ENCODE results near the gene STARD8.
"Not testable (repeated sequence)": the region's sequence is repeated elsewhere in the genome, so short reads cannot be mapped to it uniquely, and the experiment has no call there.

The STARD8 gene

DNA sequence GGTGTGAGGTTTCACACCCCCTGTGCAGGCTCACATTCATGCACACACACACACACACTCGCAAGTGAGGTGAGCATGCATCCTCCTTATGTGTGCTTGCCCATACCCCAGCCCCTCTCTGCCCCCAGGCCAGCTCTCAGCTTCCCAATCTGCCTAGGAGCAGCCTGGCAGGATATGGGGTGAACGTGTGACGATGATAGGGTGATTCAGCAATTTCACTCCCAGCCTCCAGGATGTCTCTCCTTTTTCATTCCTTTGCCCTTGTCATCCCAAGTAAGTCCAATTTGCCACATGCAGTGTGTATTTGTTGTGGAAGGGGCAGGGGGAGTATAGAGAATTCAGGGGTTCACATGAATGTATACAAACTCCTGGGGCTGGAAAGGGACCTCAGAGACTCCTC lies 7.2 kb downstream of the STARD8 start:
- H3K4me1 ChIP-seq, result no peaks in the 10 kb centered on the region
- H3K4me3 ChIP-seq, result no peak overlapping the region
- peaks cover 39% of the 10 kb centered on the region for H3K27me3 ChIP-seq
- H3K27ac ChIP-seq, result no peak overlapping the region
- no peaks in the 10 kb centered on the region for H3K9me3 ChIP-seq
- no peak overlapping the region for H3K9ac ChIP-seq
- H3K36me3 ChIP-seq, result no peaks in the 10 kb centered on the region
- no peak overlapping the region for H3K4me2 ChIP-seq
- no peak for TF ChIP-seq Cebpa-rat (IDR thresholded peaks at IDR 0.05)
- H4K20me1 ChIP-seq, result no peaks in the 10 kb centered on the region

DNA sequence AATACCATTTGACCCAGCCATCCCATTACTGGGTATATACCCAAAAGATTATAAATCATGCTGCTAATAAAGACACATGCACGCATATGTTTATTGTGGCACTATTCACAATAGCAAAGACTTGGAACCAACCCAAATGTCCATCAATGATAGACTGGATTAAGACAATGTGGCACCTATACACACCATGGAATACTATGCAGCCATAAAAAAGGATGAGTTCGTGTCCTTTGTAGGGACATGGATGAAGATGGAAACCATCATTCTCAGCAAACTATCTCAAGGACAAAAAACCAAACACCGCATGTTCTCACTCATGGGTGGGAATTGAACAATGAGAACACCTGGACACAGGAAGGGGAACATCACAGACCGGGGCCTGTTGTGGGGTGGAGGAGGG lies 9.0 kb downstream of the STARD8 start:
- not testable (repeated sequence) for H3K4me3 ChIP-seq, H3K36me3 ChIP-seq, H3K9me3 ChIP-seq, H3K4me2 ChIP-seq, H3K27ac ChIP-seq, H3K4me1 ChIP-seq, H3K9ac ChIP-seq, H4K20me1 ChIP-seq
- H3K27me3 ChIP-seq, result peaks cover 45% of the 10 kb centered on the region

DNA sequence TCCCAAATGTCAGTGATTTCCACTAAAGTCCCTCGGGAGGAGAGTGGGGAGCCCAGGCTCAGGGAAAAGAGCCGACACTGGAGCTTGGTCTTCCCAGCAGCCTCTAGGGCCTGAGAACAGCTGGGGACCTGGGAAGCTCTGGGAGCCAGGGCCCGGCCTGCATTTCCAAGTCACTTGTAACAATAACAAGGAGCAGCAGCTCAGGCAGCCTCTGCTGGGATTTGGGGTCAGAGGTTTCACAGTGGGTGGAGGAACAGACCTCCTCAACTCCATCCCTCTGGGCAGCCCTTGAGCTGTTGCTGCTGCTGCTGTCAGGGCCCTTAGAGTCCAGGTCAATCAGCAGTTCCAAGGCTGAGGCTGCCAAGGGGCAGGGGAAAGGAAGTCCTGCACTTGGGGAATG lies 11.1 kb downstream of the STARD8 start:
- H3K36me3 ChIP-seq, result no peaks in the 10 kb centered on the region
- peaks cover 60% of the 10 kb centered on the region for H3K27me3 ChIP-seq
- H3K9ac ChIP-seq, result no peak overlapping the region
- H3K4me3 ChIP-seq, result no peak overlapping the region
- H3K9me3 ChIP-seq, result no peaks in the 10 kb centered on the region
- no peak for TF ChIP-seq Cebpa-rat (IDR thresholded peaks at IDR 0.05)
- H3K4me2 ChIP-seq, result no peak overlapping the region
- no peaks in the 10 kb centered on the region for H4K20me1 ChIP-seq
- H3K27ac ChIP-seq, result no peak overlapping the region
- H3K4me1 ChIP-seq, result no peaks in the 10 kb centered on the region

DNA sequence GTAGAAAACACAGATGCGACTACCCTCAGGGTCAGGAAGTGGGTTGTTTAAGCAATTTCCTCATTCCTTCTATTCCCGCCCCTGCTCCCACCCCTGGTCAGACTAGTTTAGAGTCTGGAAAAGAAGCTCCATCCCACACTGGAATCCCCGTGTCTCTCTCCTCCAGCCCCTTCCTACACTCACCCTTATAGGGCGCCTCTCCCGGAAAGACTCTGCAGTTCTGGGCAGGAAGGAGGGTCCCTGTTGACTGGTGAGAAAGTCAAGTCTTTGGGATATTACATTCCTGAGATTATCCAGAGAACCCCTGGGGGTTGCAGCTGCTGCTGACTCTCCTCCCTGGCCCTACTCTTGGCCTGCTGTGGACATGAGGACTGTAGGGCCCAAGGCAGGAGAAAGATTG lies 11.9 kb downstream of the STARD8 start:
- H3K4me1 ChIP-seq, result no peaks in the 10 kb centered on the region
- TF ChIP-seq Cebpa-rat (IDR thresholded peaks at IDR 0.05), result no peak
- no peaks in the 10 kb centered on the region for H3K9me3 ChIP-seq
- H3K4me3 ChIP-seq, result no peak overlapping the region
- no peaks in the 10 kb centered on the region for H4K20me1 ChIP-seq
- no peaks in the 10 kb centered on the region for H3K36me3 ChIP-seq
- H3K4me2 ChIP-seq, result no peak overlapping the region
- peaks cover 69% of the 10 kb centered on the region for H3K27me3 ChIP-seq
- no peak overlapping the region for H3K27ac ChIP-seq
- H3K9ac ChIP-seq, result no peak overlapping the region

DNA sequence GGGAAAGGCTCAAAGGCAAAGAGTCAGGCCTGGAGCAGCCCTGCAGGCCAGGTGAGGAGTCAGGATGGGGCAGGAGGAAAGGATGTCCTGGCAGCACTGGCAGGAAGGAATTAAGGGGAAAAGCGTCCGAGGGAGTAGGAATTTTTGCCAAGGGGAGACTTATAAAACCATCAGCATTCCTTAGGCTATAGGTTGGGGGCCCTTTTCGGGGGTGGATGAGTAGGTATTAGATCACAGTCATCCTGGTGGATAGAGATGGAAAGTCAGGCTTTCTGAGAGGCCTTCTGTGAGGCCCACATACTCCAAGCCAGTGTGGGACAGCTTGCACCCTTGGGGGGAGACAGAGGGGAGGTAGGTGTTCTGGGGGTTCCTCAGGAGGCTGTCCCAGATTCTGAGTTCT lies 12.3 kb downstream of the STARD8 start:
- Histone ChIP-seq H3K27me3 (peaks cover 70% of the 10 kb centered on the region), H4K20me1 (no peaks in the 10 kb centered on the region), H3K36me3 (no peaks in the 10 kb centered on the region), H3K9ac (no peak overlapping the region), H3K27ac (no peak overlapping the region), H3K4me3 (no peak overlapping the region), H3K4me2 (no peak overlapping the region), H3K4me1 (no peaks in the 10 kb centered on the region), H3K9me3 (no peaks in the 10 kb centered on the region)
- TF ChIP-seq Cebpa-rat (IDR thresholded peaks at IDR 0.05), result no peak

DNA sequence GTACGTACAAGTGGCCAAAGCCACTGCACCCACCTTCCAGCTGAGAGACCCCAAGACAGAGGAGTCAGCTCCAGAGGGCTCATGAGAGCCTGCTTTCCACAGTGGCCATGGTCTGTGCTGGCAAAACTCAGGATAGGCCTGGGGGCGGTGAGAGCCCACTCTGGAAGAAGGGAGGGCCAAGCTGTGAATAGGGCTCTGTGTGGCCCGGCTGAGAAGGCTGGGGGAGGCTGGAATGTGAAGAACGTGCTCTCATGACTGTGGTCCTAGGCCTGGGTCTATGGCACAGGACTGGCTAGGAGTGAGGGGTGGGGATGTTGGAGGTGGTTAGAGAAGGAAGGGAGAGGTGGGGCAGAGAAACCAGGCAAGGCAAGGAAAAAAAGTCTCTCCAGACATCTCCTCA lies 13.3 kb downstream of the STARD8 start:
- Histone ChIP-seq H4K20me1 (no peaks in the 10 kb centered on the region), H3K9me3 (no peaks in the 10 kb centered on the region), H3K4me1 (no peaks in the 10 kb centered on the region), H3K36me3 (no peaks in the 10 kb centered on the region), H3K27ac (no peak overlapping the region), H3K4me2 (no peak overlapping the region), H3K4me3 (no peak overlapping the region), H3K9ac (no peak overlapping the region), H3K27me3 (peaks cover 77% of the 10 kb centered on the region)
- no peak for TF ChIP-seq Cebpa-rat (IDR thresholded peaks at IDR 0.05)

DNA sequence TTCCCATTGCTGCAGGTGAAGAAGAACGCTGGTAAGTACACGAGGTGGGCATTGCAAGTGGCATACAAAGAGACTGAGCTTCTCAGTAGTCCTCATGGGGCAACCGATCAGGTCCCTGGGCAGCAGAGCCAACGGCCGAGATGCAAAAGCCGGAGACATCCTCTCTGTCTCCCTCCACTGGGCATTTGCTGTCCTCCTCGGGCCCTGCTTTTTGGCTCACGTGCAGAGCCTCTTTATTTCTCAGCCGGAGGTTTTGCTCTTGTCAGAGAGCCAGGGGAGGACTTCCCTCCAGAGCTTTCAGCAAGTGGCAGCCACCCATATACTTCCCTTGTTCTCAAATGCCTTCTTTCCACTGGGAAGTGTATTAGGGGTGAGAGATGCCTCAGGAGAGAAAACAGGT lies 18.0 kb downstream of the STARD8 start:
- H4K20me1 ChIP-seq, result no peaks in the 10 kb centered on the region
- peaks cover 90% of the 10 kb centered on the region for H3K27me3 ChIP-seq
- no peaks in the 10 kb centered on the region for H3K9me3 ChIP-seq
- no peaks in the 10 kb centered on the region for H3K4me1 ChIP-seq
- H3K9ac ChIP-seq, result no peak overlapping the region
- H3K4me2 ChIP-seq, result no peak overlapping the region
- H3K36me3 ChIP-seq, result no peaks in the 10 kb centered on the region
- no peak overlapping the region for H3K4me3 ChIP-seq
- no peak for TF ChIP-seq Cebpa-rat (IDR thresholded peaks at IDR 0.05)
- H3K27ac ChIP-seq, result no peak overlapping the region

DNA sequence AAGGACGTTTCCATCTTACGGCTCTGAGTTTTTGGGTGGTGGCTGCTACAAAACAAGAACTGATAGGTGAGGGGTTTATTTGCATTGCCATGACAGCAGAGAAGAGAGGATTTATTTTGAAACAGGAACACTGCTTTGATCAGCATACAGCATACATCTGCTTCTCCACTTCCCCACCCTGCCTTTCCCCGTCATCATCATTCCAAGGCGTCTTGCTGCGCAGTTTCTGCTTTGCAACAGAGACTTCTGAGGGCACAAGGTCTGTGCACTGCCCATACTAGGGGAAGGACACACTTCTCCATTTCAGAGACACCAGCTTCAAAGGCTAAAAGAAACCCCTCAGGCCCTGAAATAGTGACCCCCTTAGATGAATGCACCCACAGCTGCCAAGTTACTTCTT lies 19.1 kb downstream of the STARD8 start:
- peaks cover 93% of the 10 kb centered on the region for H3K27me3 ChIP-seq
- H3K9me3 ChIP-seq, result no peaks in the 10 kb centered on the region
- H3K4me1 ChIP-seq, result no peaks in the 10 kb centered on the region
- H3K9ac ChIP-seq, result no peak overlapping the region
- no peak overlapping the region for H3K4me3 ChIP-seq
- H4K20me1 ChIP-seq, result no peaks in the 10 kb centered on the region
- no peaks in the 10 kb centered on the region for H3K36me3 ChIP-seq
- H3K27ac ChIP-seq, result no peak overlapping the region
- no peak for TF ChIP-seq Cebpa-rat (IDR thresholded peaks at IDR 0.05)
- no peak overlapping the region for H3K4me2 ChIP-seq

DNA sequence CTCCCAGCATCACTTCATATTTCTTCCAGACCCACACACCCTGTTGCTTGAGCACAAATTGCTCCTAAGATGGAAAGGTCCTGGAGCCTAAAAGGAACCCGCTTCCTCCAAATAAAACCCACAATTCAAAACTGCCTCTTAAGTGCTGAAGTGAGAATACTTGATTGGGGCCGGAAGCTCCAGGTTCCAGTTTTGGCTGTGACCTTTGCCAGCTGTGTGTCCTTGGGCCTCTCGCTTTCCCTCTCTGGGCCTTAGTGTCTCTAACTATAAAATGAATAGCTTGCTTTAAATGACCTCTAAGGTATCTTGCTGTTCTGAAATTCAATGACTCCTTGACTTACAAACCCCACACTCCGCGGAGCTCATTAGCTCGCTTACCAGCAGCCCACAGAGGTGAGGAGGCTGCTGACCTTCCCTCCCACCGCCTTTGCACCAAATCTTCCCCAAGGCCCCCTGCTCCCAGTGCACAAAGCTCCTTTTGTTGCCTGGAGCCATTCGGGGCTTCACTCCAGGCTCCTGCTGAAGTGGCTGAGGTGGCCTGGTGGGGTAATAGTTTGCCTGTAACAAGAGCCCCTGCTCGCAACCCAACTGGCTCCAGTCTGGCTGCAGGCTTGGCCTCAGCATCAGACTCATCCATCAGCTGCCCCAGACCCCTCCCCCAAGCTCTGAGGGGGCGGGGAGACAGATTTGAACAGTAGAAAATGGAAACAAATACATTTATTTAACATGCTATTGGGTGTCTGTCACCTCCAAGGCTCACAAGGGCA lies 21.8 kb downstream of the STARD8 start:
- Histone ChIP-seq H4K20me1 (no peaks in the 10 kb centered on the region), H3K27ac (no peak overlapping the region), H3K27me3 (peaks cover 89% of the 10 kb centered on the region), H3K9me3 (no peaks in the 10 kb centered on the region), H3K4me2 (no peak overlapping the region), H3K4me1 (no peaks in the 10 kb centered on the region), H3K36me3 (no peaks in the 10 kb centered on the region), H3K4me3 (no peak overlapping the region), H3K9ac (no peak overlapping the region)
- no peak for TF ChIP-seq Cebpa-rat (IDR thresholded peaks at IDR 0.05)

DNA sequence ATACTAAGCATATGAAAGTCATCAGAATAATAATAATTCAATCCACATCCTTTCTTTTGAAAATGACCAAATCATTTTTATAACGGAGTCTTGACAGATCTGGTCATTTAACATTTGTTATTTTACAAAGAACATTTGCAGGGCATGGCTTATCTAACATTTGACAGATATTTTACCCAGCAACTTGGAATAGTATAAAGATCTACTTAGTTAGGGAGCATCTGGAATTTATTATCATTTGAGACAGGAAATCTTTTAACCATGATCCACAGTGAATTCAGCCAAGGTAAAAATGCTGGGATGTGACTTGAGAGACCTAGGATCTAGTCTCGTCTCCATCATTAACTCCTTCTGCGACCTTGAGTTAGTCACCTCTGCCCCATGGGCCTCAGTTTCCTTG lies 22.4 kb downstream of the STARD8 start:
- Histone ChIP-seq H3K9me3 (no peaks in the 10 kb centered on the region), H3K4me1 (no peaks in the 10 kb centered on the region), H3K9ac (no peak overlapping the region), H3K27ac (no peak overlapping the region), H4K20me1 (no peaks in the 10 kb centered on the region), H3K27me3 (peaks cover 83% of the 10 kb centered on the region), H3K4me2 (no peak overlapping the region), H3K4me3 (no peak overlapping the region), H3K36me3 (no peaks in the 10 kb centered on the region)
- TF ChIP-seq Cebpa-rat (IDR thresholded peaks at IDR 0.05), result no peak

DNA sequence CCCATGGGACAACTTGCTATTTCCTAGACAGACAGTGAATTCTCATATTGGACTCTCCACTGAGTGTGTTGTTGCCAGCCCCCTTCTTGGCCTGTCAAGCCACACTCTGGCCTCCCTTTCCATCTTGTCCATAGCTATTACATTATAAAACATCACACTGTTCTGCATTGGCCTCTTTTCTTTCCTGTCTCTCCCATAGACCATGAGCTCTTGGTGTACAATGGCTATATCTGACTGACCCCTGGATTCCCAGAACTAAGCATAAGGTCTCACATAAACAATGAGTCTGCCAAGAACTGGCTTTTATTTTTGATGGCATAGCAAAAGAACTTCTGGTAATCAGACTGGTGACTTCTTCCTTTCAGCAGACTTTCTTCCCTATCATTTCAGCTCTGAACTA lies 23.8 kb downstream of the STARD8 start:
- TF ChIP-seq Cebpa-rat (IDR thresholded peaks at IDR 0.05), result no peak
- Histone ChIP-seq H3K4me2 (no peak overlapping the region), H3K27me3 (peaks cover 78% of the 10 kb centered on the region), H4K20me1 (no peaks in the 10 kb centered on the region), H3K9ac (no peak overlapping the region), H3K4me1 (no peaks in the 10 kb centered on the region), H3K4me3 (no peak overlapping the region), H3K36me3 (no peaks in the 10 kb centered on the region), H3K9me3 (no peaks in the 10 kb centered on the region), H3K27ac (no peak overlapping the region)
